Thymus (tissue), 11 donors: ENCODE data around the gene LGI4. TPM values are rescaled to one million over a fixed set of nuclear protein-coding genes. Genes with fewer than 3 reads are reported as not detected.

Experiments used
- DNase-seq, 9 donors: peaks; one replicate each; pipeline ENCODE4 v3.0.0-alpha.2; 2013; ENCODE audit warnings: low spot score in 9 of 9, low read depth in 6 of 9, missing footprints in 1 of 9
- H3K27ac ChIP-seq, 2 donors: one replicate each; pipeline ENCODE4 v1.5.1; 2013; ENCODE audit warnings: control low read depth in 1 of 2, low read depth in 1 of 2, low read length in 1 of 2, mild to moderate bottlenecking in 1 of 2, moderate library complexity in 1 of 2
- H3K27me3 ChIP-seq, 2 donors: one replicate each; pipeline ENCODE4 v1.5.1; 2013; ENCODE audit warnings: low read length in 1 of 2; ENCODE audit not compliant: control insufficient read depth in 2 of 2, insufficient read depth in 1 of 2
- H3K36me3 ChIP-seq, 2 donors: one replicate each; pipeline ENCODE4 v1.5.1; 2013; ENCODE audit warnings: low read length in 1 of 2, mild to moderate bottlenecking in 1 of 2, moderate library complexity in 1 of 2; ENCODE audit not compliant: control insufficient read depth in 2 of 2, insufficient read depth in 2 of 2
- H3K4me1 ChIP-seq, 2 donors: one replicate each; pipeline ENCODE4 v1.5.1; 2013; ENCODE audit warnings: low read length in 2 of 2; ENCODE audit not compliant: control insufficient read depth in 2 of 2, insufficient read depth in 2 of 2
- H3K4me3 ChIP-seq, 2 donors: one replicate each; pipeline ENCODE4 v1.5.1; 2013; ENCODE audit warnings: low read length in 2 of 2, control low read depth in 1 of 2, mild to moderate bottlenecking in 1 of 2
- H3K9me3 ChIP-seq, 2 donors: one replicate each; pipeline ENCODE4 v1.5.1; 2013; ENCODE audit warnings: low read length in 1 of 2, mild to moderate bottlenecking in 1 of 2; ENCODE audit not compliant: control insufficient read depth in 2 of 2, insufficient read depth in 1 of 2
- WGBS: extraction: QIAGEN DNeasy Blood & Tissue Kit; methylation state at CpG from one replicate; pipeline ENCODE4 v1.1.7; 2013; 5-methylcytosine and 5-hydroxymethylcytosine counted together
- polyA plus RNA-seq: library from polyadenylated mRNA; stranded (reverse); fragments of 200-250 nt; gene quantifications from one replicate; pipeline ENCODE4 v1.2.3, GENCODE V29; 2013
- total RNA-seq: library from RNA; stranded (reverse); fragments of 120-200 nt; gene quantifications from one replicate; pipeline ENCODE4 v1.2.4, GENCODE V29; 2013
- donor health status: healthy.

LGI4 gene
- total and polyA plus RNA-seq, 2 donors, result 0.52 to 9.8 TPM

DNA sequence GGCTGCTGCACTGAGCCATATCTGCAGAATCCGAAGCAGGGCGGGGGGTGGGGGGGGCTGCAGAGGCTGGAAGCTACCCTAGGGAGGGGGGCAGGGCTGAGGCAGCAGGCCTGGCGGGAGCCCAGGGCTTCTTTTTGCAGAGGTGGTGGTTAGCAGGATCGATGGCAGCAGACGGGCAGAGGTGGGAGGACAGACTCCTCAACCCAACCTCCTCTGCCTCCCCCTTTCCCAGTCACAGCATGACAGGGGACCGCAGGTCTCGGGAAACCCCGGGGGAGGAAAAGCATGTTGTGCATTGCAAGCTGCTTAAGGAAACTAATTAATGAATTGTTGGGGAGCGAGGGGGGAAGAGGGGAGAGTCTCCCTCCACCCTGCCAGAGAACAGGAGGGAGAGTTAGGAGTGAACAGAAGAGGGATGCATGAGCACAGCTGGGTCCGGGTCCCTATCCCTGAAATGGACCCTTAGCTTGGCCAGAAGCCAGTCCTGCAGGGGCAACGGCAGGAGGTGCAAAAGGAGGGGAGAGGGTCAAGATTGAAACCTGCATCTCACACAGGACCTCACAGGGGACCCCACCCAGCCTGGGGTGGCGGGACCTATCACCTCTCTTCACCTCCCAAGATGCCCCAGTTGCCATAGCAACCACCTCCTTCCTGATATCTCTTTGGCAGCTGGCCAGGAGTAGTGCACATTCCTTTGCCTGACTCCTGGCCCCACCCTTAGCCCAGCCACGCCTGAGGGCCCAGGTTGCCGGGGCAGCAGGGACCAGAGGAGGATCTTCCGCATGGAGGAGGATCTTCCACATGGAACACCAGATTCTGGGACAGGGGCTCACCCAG, 10.0 kb upstream of the LGI4 start:
- Histone ChIP-seq H3K27me3 (peaks cover 24 to 56% of the 10 kb centered on the region in 2 donors), H3K9me3 (no peaks in the 10 kb centered on the region), H3K36me3 (no peaks in the 10 kb centered on the region), H3K4me1 (peaks cover 7 to 20% of the 10 kb centered on the region in 2 donors), H3K27ac (no peak overlapping the region), H3K4me3 (no peak overlapping the region)
- DNase-seq, result no peak
- 39% methylated on average over 15 of the region's 15 CpGs for WGBS

DNA sequence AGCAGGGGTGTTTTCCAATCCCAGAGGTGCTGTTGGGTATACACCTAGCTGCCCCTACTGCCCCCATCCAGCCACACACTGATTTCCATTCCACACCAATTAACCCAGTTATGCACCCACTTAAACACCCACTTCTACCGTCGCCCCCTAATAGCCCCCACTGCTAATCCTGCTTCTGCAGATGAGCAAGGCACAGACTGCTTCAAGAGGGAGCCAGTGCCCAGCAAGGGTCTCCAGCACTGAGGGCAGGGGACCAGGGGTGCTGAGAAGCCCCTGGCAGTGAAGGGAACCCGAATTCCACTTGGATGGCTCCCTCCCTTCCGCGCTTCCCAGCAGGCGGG, 9.4 kb upstream of the LGI4 start:
- Histone ChIP-seq H3K9me3 (no peaks in the 10 kb centered on the region), H3K27me3 (peaks cover 24 to 56% of the 10 kb centered on the region in 2 donors), H3K4me3 (no peak overlapping the region), H3K4me1 (peaks cover 7 to 20% of the 10 kb centered on the region in 2 donors), H3K36me3 (no peaks in the 10 kb centered on the region), H3K27ac (no peak overlapping the region)
- DNase-seq, result no peak
- WGBS, result 50% methylated on average over 6 of the region's 6 CpGs

DNA sequence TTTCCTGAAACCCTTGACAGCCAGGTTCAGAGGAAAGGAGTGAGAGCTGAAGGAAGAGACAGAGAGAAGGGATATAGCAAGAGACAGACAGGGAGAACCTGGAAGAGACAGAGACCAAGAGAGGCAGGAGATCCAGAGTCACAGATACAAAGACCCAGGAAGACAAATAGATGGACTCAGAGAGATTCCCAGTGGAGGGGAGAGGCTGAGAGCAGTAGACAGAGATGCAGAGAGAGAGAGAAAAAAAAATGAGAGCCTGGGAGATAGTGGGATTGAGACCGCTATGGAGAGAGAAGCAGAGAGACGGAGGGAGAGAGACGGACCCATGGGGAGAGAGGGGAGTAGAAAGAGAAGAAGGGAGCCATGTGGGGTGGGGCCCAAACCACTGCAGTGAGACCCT, 9.0 kb upstream of the LGI4 start:
- no peaks in the 10 kb centered on the region for H3K36me3 ChIP-seq
- H3K4me3 ChIP-seq, result no peak overlapping the region
- WGBS, result 62% methylated on average over 3 of the region's 3 CpGs
- peaks cover 24 to 56% of the 10 kb centered on the region in 2 donors for H3K27me3 ChIP-seq
- no peak for DNase-seq
- no peaks in the 10 kb centered on the region for H3K9me3 ChIP-seq
- no peak overlapping the region for H3K27ac ChIP-seq
- H3K4me1 ChIP-seq, result peaks cover 7 to 22% of the 10 kb centered on the region in 2 donors

DNA sequence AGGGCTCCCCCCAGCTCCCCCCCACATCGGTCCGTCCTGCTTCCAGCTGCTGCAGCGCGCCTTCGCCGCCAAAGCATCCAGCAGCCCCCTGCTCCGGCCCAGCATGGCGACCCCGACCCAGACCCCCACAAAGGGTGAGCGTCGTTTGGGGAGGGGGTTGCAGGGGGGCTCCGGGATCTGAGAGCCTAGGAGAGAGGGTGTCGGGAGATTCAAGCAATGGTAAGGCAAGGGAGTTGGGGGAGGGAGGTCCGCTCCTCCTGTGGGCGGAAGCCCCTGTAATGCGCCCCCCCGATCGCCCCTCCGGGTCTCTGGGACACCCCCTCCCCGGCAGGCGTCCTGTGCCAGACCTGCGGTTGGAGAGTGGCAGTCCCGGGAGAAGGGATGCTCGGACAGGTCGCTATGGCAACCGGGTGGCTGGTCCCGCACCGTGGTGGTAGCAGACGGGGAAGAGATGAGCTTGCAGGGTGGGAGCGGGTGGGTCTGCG, 8.4 kb upstream of the LGI4 start, which contains the start of gene FXYD7:
Gene FXYD7 (plus strand): TSS at position 25 of the 485 bp plus-strand sequence. CDS start 79 bp downstream, at position 104.
- DNase-seq, result no peak
- peaks cover 7 to 22% of the 10 kb centered on the region in 2 donors for H3K4me1 ChIP-seq

DNA sequence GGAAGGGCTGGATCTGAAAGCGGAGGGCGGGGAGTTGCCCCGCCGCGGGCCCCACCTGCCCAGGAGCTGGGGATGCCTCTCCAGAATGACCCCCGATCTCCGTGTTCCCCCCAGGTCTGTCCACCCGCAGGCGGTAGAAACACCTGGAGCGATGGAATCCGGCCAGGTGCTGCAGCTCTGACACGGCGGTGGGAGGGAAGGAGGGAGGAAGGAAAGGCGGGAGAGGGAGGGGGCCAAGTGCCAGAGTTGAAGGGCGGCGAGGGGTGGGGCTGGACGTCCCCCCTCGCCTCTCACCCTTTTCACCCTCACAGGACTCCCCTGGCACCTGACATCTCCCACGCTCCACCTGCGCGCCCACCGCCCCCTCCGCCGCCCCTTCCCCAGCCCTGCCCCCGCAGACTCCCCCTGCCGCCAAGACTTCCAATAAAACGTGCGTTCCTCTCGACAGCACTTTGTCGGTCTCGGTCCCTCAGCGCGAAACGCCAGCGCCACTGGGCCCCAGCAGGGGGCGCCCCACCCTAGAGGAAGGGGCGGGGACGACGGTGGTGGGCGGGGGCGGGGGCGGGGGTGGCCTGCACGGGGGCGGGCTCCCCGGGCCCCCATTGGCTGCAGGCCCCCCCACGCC, 7.9 kb upstream of the LGI4 start:
- peak overlapping the region in 1 of 2 donors; percentile 18 for H3K4me3 ChIP-seq
- peak in 2 of 9 donors; percentile 49 to 58 for DNase-seq
- WGBS, result 1% methylated on average over 44 of the region's 46 CpGs
- peaks cover 7 to 22% of the 10 kb centered on the region in 2 donors for H3K4me1 ChIP-seq
- no peak overlapping the region for H3K27ac ChIP-seq
- H3K9me3 ChIP-seq, result no peaks in the 10 kb centered on the region
- no peaks in the 10 kb centered on the region for H3K36me3 ChIP-seq
- peaks cover 24 to 56% of the 10 kb centered on the region in 2 donors for H3K27me3 ChIP-seq

More for the DNA sequence above, 8.4 kb upstream of the LGI4 start, which contains the start of gene FXYD7:
- Histone ChIP-seq H3K36me3 (no peaks in the 10 kb centered on the region), H3K27me3 (peaks cover 24 to 56% of the 10 kb centered on the region in 2 donors), H3K27ac (no peak within 1 kb of the TSS), H3K9me3 (no peaks in the 10 kb centered on the region), H3K4me3 (peak within 1 kb of the TSS in 1 of 2 donors; percentile 18)
- WGBS, result 5% methylated on average over 31 of the region's 31 CpGs

DNA sequence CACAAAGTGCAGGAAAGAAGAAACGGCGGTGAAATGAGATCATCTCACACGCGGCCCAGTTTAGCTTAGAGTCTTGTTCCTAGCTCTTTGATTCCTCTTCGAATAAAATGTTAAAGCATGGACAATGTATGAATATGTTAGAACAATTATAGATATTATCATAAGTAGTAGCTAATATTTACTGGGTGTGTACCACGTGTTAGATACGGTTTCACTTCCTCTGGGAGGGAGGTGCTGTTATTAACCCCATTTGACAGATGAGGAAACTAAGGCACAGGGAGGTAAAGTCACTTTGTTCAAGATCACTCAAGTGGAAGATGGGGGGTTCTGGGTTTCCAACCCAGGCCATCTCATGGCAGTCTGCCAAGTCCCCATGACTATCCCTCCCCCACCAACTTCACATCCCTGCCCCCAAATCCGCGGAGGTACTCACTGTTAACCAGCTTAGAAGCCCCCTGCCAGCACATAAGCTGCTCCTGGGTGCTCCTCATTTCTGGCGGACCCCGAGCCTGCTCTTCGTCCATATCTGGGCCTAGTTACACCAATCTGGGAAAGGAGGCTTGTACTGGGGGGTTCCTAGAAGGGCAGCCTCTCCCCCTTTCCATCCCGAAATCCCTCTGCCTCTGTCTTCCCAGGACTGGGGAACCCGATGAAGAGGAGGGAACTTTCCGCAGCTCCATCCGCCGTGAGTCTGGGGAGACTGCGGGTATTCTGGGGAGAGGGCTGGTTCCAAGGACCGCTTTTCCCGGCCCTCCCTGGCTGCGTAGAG, 7.2 kb upstream of the LGI4 start:
- H3K4me3 ChIP-seq, result peak overlapping the region in 1 of 2 donors; percentile 6
- 19% methylated on average over 21 of the region's 21 CpGs for WGBS
- no peak overlapping the region for H3K27ac ChIP-seq
- H3K4me1 ChIP-seq, result peaks cover 7 to 22% of the 10 kb centered on the region in 2 donors
- peaks cover 24 to 56% of the 10 kb centered on the region in 2 donors for H3K27me3 ChIP-seq
- H3K36me3 ChIP-seq, result no peaks in the 10 kb centered on the region
- no peaks in the 10 kb centered on the region for H3K9me3 ChIP-seq
- DNase-seq, result no peak

DNA sequence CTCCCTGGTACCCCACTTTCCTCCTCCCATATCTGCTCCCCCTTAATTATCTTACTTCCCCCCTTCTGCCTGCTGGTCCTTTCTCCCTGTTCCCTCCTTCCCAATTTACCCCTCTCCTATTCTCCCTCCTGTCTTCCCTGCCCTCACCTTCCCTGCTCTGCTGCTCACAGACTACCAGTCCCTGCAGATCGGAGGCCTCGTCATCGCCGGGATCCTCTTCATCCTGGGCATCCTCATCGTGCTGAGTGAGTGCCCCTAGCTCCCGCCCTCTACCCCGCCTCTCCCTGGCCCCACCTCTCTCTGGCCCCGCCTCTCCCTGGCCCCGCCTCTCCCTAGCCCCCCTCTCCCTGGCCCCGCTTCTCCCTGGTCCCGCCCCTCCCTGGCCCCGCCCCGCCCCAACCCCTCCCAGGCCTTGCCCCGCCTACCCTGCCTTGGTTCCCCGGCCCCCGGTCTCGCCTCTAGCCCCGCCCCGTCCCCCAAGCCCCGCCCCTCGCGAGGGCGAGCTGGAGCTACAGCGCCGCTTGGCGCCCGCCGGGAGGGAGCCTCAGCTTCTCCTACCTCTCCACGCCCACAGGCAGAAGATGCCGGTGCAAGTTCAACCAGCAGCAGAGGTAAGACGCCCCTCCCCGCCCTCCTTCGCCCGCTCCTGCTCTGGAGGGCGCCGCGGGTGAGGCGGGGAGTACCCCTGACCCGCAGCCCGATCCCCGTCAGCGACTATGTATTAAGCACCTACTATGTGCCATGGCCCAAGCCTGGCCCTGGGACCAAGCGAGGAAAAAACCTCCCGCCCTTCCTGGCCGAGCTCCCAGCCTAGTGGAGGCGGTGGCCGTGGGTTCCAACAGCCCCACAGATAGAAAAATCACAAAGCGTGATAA, 6.3 kb upstream of the LGI4 start:
- DNase-seq, result peak in 6 of 9 donors; percentile 59 to 88 (median 77)
- WGBS, result 2% methylated on average over 48 of the region's 48 CpGs
- no peaks in the 10 kb centered on the region for H3K36me3 ChIP-seq
- H3K4me1 ChIP-seq, result peaks cover 7 to 22% of the 10 kb centered on the region in 2 donors
- H3K27me3 ChIP-seq, result peaks cover 24 to 59% of the 10 kb centered on the region in 2 donors
- H3K9me3 ChIP-seq, result no peaks in the 10 kb centered on the region
- no peak overlapping the region for H3K27ac ChIP-seq
- peak overlapping the region in 1 of 2 donors; percentile 6 for H3K4me3 ChIP-seq
